Stomach smooth muscle (tissue), 2 donors: ENCODE results near the gene BHLHA15.

ENCODE experiments used
- H3K27ac ChIP-seq: one replicate; pipeline ENCODE4 v1.7.0; 2013; ENCODE audit warnings: mild to moderate bottlenecking, low read length, inconsistent platforms
- H3K27me3 ChIP-seq, 2 donors: one replicate each; pipeline ENCODE4 v1.7.0; 2013; ENCODE audit warnings: low read length in 2 of 2; ENCODE audit not compliant: insufficient read depth in 2 of 2, control insufficient read depth in 1 of 2
- H3K36me3 ChIP-seq, 2 donors: one replicate each; pipeline ENCODE4 v1.7.0; 2013; ENCODE audit warnings: low read length in 2 of 2; ENCODE audit not compliant: control insufficient read depth in 2 of 2, insufficient read depth in 2 of 2
- H3K4me1 ChIP-seq: one replicate; pipeline ENCODE4 v1.7.0; 2013; ENCODE audit warnings: low read length; ENCODE audit not compliant: control insufficient read depth, insufficient read depth
- H3K4me3 ChIP-seq, 2 donors: one replicate each; pipeline ENCODE4 v1.7.0; 2013; ENCODE audit warnings: low read length in 2 of 2
- H3K9ac ChIP-seq, 2 donors: one replicate each; pipeline ENCODE4 v1.7.0; 2013; ENCODE audit warnings: low read length in 2 of 2, mild to moderate bottlenecking in 1 of 2
- H3K9me3 ChIP-seq, 2 donors: one replicate each; pipeline ENCODE4 v1.7.0; 2013; ENCODE audit warnings: low read length in 2 of 2; ENCODE audit not compliant: control insufficient read depth in 2 of 2
- donor health status: healthy.
- donor health status: Pancreatic carcinoma.

BHLHA15 gene

DNA sequence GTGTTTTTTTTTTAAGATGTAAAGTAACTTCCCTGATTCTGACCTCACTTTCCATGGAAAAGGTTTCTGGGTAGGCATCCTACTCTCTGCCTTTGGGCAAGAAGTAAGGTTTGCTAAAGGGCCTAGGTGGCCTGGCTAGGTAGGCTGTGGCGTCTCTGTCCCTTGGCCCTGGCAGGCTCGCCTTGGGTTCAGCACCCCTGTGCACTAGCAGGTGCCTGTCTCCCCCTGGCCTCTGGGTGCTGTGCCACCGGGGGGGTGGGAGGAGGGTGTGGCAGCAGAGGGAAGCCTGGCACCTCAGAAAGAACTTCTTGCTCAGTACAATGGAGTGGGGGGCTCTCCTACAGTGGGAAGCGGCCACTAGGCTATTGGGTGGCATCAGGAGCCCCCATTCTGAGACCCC lies 26.8 kb downstream of the BHLHA15 start:
- Histone ChIP-seq H3K36me3 (peaks cover 9% of the 10 kb centered on the region in 2 donors), H3K27me3 (no peaks in the 10 kb centered on the region), H3K9ac (no peak overlapping the region), H3K27ac (no peak overlapping the region), H3K4me1 (no peaks in the 10 kb centered on the region), H3K4me3 (no peak overlapping the region), H3K9me3 (no peaks in the 10 kb centered on the region)

GRCh38 chr7:98238976-98239375 lies 27.7 kb downstream of the BHLHA15 start:
- no peaks in the 10 kb centered on the region for H3K4me1 ChIP-seq
- H3K27ac ChIP-seq, result no peak overlapping the region
- H3K4me3 ChIP-seq, result no peak overlapping the region
- H3K36me3 ChIP-seq, result peaks cover 9% of the 10 kb centered on the region in 2 donors
- H3K27me3 ChIP-seq, result no peaks in the 10 kb centered on the region
- no peaks in the 10 kb centered on the region for H3K9me3 ChIP-seq
- no peak overlapping the region for H3K9ac ChIP-seq

DNA sequence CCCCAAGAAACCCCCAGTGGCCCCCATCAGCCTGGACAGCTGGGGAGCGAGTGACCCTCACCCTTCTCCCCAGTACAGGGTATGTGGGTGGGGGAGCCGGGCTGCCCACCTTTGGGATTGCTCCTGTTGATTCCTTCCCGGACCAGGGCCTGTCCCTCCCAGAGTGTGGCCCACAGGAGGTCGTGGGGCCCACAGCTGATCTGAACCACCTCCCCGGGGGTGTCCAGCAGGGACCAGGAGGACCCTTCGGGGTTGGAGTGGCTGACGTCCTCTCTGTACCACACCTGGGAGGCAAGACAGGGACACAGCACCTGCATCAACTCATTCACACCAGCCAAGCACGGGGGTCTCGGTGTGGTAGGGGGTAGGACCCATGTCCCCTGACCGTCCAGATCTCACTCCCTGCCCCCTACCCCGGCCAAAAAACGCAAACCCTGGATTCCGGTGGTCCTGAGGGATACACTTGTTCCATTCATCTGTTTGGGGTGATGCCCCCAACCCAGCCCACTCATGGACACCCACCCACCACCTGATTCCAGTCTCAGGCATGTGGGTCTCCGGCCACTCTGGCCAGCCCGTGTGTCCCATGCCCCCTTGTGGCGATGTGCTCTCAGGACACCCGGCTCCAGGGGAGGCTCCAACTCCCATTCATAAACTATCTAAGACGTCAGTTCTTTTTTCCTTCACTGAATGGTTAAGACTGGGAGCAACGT lies 29.9 kb downstream of the BHLHA15 start:
- H3K4me3 ChIP-seq, result no peak overlapping the region
- no peak overlapping the region for H3K9ac ChIP-seq
- H3K27me3 ChIP-seq, result no peaks in the 10 kb centered on the region
- no peaks in the 10 kb centered on the region for H3K4me1 ChIP-seq
- H3K9me3 ChIP-seq, result no peaks in the 10 kb centered on the region
- no peak overlapping the region for H3K27ac ChIP-seq
- H3K36me3 ChIP-seq, result peaks cover 11 to 14% of the 10 kb centered on the region in 2 donors

DNA sequence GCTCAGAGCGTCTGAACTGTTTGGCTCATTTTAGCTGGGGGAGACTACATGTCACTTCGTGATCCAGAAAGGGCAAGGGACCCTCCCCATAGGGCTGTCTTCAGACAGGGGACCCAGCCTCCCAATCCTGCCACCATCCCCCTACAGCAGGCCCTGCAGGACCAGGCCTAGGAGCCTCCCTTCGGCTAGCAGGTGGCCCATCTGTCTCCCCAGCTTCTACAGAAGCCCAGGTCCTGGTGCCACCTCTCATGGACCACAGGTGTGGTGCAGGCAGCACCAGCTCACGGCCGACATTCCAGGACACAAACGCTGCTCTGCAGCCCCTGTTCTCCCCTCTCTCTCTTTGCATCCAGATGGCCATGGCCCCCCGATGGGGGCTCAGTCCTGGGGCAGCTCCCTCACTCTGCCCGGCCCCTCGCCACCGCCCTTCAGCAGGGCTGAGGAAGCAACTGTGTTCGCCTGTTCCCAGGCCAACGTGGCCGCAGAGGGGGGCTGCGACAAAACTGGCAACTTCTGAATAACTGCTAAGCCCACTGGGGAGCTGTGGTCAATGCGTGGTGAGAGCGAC lies 30.5 kb downstream of the BHLHA15 start:
- no peak overlapping the region for H3K27ac ChIP-seq
- H3K9me3 ChIP-seq, result no peaks in the 10 kb centered on the region
- H3K27me3 ChIP-seq, result no peaks in the 10 kb centered on the region
- H3K36me3 ChIP-seq, result peaks cover 11 to 12% of the 10 kb centered on the region in 2 donors
- H3K9ac ChIP-seq, result no peak overlapping the region
- H3K4me1 ChIP-seq, result no peaks in the 10 kb centered on the region
- no peak overlapping the region for H3K4me3 ChIP-seq

GRCh38 chr7:98242342-98242741 lies 31.1 kb downstream of the BHLHA15 start:
- Histone ChIP-seq H3K27me3 (no peaks in the 10 kb centered on the region), H3K36me3 (peaks cover 11 to 12% of the 10 kb centered on the region in 2 donors), H3K9me3 (no peaks in the 10 kb centered on the region), H3K4me3 (no peak overlapping the region), H3K9ac (no peak overlapping the region), H3K4me1 (no peaks in the 10 kb centered on the region), H3K27ac (no peak overlapping the region)

DNA sequence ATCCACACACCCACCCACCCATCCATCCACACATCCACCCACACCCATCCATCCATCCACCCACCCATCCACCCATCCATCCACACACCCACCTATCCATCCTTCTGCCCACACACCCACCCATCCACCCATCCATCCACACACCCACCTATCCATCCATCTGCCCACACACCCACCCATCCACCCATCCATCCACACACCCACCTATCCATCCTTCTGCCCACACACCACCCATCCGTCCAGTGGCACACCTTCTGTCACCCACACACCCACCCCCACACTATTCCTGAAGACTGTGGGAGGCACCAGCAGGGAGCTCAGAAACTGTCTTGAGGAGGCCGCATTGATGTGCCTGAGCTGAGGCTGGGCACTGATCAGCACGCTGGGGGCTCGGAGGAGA lies 31.7 kb downstream of the BHLHA15 start:
- Histone ChIP-seq H3K4me1 (peaks cover under 1% of the 10 kb centered on the region), H3K9ac (no peak overlapping the region), H3K27me3 (no peaks in the 10 kb centered on the region), H3K4me3 (no peak overlapping the region), H3K9me3 (no peaks in the 10 kb centered on the region), H3K27ac (no peak overlapping the region), H3K36me3 (peaks cover 11% of the 10 kb centered on the region in 2 donors)

DNA sequence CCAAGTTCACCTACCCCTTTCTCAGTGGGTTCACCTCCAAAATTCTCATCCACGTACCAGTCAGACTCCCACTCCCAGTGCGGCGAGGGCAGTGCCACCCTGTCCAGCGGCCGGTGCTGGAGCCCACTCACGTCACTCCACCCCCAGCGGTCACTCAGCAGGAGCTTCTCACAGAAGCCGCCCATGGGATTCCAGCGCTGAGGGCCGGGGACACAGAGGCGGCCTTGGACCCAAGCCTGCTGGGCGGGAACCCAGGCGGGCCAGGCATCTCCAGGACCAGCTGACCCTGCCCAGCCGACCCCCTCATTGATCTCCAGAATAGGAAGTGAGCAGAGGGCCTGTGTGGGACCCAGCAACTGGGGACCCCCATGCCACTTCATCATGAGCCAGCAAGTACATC lies 33.6 kb downstream of the BHLHA15 start:
- Histone ChIP-seq H3K9me3 (no peaks in the 10 kb centered on the region), H3K4me1 (peaks cover 3% of the 10 kb centered on the region), H3K36me3 (peaks cover 5% of the 10 kb centered on the region in 2 donors), H3K4me3 (no peak overlapping the region), H3K9ac (no peak overlapping the region), H3K27ac (no peak overlapping the region), H3K27me3 (no peaks in the 10 kb centered on the region)

- Histone ChIP-seq H3K4me1 (peaks cover 22% of the 10 kb centered on the region), H3K9ac (no peak overlapping the region), H3K36me3 (peaks cover 2 to 5% of the 10 kb centered on the region in 2 donors), H3K9me3 (no peaks in the 10 kb centered on the region), H3K27me3 (no peaks in the 10 kb centered on the region), H3K27ac (no peak overlapping the region), H3K4me3 (no peak overlapping the region)
These were observed 36.9 kb downstream of the BHLHA15 start for GRCh38 chr7:98248156-98248555.

- Histone ChIP-seq H3K27me3 (no peaks in the 10 kb centered on the region), H3K4me1 (peaks cover 23% of the 10 kb centered on the region), H3K27ac (no peak overlapping the region), H3K36me3 (peaks cover 2 to 5% of the 10 kb centered on the region in 2 donors), H3K9me3 (no peaks in the 10 kb centered on the region), H3K9ac (no peak overlapping the region), H3K4me3 (no peak overlapping the region)
These were observed 37.9 kb downstream of the BHLHA15 start for GRCh38 chr7:98249106-98249505.

- Histone ChIP-seq H3K27ac (no peak overlapping the region), H3K36me3 (peaks cover 0 to 1% of the 10 kb centered on the region in 2 donors), H3K4me3 (peak overlapping the region; percentile 89 to 97)
These were observed 39.5 kb downstream of the BHLHA15 start for GRCh38 chr7:98250789-98251188.

DNA sequence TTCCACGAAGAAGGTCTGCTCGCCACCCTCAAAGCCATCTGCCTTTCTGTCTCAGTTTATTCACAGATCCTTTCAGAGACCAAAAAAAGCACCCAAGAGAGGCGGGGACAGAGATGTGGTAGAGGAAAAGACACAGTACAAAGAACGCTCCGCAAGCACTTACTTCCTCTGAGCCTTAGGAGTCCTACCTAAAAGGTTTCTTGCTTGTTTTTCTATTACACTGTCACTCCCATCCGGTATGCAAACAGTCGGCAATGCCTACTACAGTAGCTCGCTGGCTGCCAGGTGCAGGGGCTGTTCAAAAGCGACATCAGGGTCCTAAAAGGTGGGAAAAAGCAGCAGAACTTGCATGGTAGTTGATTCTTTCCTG lies 40.0 kb downstream of the BHLHA15 start:
- Histone ChIP-seq H3K9ac (peak overlapping the region; percentile 77 to 83), H3K27ac (peak overlapping the region; percentile 67), H3K4me1 (peaks cover 23% of the 10 kb centered on the region), H3K9me3 (no peaks in the 10 kb centered on the region), H3K36me3 (peaks cover 0 to under 1% of the 10 kb centered on the region in 2 donors), H3K27me3 (no peaks in the 10 kb centered on the region), H3K4me3 (peak overlapping the region; percentile 89 to 97)

More at GRCh38 chr7:98250789-98251188, 39.5 kb downstream of the BHLHA15 start:
- Histone ChIP-seq H3K9me3 (no peaks in the 10 kb centered on the region), H3K4me1 (peaks cover 23% of the 10 kb centered on the region), H3K27me3 (no peaks in the 10 kb centered on the region), H3K9ac (no peak overlapping the region)
